Activated naive CD4-positive, alpha-beta T cell (primary cell): ENCODE results near the gene KRT80.

Experiments
- DNase-seq, 4 experiments: peaks; one replicate each; lab custom pipeline; 2025; lab: John Stamatoyannopoulos, UW

The KRT80 gene

DNA sequence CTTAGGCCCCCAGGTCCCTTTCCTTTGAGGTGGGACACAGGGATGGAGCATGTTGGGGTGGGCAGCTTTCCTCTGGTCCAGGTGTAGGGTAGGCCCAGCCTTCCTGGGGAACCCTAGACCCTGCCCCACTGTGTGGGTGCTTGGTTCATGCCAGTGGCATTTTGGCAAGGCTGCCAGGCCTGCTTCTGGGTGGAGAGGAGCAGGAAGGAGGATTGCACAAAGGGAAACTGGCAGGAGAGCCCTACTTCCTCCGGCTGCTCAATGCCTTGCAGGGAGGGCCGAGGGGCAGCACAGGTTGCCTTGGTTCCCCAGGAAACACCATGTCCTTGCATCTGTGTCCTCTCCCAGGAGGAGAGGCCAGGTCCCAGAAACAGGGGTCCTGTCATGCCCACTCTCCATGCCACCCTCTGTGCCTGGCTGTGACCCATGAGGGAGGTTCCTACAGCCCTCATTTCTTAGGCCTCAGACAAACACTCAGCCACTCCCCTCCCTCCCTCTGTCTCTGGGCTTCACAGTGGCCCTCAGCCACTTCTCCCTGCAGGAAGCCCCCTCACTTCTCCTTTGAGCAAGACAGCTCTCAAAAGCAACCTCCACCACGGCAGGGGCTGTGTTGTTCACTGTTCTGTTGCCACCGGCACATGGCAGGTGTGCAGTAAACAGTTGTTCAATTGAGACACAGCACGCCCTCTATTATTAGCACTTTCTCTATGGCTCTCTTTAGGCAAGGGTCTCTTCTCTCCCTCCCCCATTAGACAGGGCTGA is 6.8 kb upstream of the KRT80 start:
- no peak for DNase-seq

DNA sequence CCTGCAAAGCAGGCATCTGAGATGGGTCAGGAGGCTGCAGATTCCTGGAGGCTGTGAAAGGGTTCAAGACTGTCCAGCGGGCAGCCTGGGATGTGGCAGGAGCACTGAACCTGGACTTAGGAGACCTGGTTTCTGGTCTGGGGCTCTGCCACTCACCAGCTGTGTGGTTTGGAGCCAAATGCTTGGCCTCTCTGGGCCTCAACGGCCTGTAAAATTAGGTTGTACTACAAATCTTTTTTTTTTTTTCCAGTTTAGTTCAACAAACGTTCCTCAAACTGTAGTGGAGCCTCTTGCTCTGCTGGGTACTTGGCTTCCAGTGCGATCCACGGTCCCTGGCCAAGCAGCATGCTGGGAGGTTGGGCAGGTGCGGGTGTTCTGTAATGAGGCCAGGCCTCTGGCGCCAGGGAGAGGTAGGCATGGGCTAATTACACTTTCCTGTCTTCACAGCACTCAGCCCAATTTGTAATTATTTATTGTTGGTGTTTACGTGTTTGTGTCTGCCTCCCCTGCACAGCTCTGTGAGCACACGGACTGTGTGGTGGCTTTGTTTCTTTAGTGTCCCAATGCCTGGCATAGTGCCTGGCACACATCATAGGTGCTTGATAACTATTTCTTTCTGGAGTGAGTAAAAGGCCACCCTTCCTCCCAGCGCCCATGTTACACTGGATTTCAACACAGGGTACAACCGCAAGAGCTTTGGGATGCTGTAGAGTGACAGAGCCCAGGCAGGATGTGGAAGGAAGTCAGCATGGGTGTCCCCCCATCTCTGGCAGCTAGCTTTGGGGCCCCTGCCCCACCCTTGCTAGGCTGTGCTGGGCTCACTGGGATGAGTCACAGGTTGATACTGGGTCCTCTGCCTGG is 5.8 kb upstream of the KRT80 start:
- no peak for DNase-seq

DNA sequence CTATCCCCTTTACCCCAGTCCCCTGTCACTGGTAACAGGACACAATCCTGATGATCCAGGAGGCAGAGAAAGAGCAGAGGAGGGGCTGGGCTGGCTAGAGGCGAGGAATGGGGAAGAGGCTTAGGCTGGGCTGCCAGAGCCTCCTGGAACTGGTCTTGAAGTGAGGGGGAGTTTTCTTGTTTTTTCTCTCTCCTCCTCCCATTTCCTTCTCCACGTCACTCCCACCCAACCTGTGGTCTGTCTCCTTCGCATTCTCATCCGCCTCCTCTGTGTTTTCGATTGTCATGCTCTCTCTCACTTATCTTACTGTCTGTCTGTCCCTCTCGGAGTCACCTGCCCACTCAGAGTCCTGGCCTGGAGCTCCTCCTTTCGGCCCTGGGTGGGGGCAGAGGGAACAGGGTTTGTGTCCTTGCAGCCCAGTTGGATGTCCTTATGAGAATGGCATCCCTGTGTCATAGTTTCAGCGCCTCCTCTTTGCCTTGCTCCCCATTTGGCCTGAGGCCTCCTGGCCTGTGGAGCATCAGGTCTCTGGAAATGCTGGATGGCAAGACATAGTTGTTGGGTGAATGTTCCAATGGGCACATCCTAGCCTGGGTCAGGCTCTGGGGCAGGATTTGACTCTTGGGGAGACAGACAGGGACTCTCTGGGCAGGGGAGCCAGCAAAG is 3.4 kb upstream of the KRT80 start:
- DNase-seq: no peak

DNA sequence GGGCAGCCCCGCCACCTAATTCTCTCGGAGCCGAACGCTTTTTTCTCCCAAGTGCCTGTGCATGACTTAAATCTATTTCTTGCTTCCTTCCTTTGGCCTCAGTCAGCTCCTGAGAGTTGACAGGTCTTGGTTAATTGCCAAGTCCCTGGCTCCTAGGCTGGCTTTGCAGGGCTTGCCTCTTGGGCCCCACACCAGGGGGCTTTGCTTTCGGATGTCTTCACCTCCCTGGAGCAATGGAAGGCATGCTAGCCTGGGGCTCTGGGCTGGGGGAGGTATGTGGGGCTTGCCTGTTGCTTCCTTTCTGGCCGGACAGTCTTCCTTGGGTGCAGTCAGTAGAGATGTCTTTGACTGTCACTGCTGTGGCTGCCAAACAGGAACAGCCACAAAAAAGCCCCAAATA is 2.2 kb upstream of the KRT80 start:
- DNase-seq: no peak

DNA sequence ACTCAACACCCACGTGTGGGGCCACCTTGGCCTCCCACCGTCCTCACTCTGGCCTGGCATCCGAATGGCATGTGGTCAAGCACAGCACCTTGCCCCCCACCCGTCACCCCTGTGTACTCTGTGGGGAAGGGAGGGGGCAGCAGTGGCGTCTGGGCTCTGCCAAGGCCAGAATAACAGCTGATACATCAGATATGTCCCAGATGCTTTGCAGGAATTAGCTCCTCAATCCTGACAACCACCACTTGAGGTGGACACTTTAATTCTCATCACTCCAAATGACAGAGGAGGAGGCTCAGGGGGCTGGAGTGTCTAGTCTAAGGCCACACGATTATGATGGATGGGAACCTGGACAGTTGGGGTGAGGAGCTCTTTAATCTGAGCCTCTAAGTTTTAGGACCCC is 1.7 kb upstream of the KRT80 start:
- DNase-seq: no peak

DNA sequence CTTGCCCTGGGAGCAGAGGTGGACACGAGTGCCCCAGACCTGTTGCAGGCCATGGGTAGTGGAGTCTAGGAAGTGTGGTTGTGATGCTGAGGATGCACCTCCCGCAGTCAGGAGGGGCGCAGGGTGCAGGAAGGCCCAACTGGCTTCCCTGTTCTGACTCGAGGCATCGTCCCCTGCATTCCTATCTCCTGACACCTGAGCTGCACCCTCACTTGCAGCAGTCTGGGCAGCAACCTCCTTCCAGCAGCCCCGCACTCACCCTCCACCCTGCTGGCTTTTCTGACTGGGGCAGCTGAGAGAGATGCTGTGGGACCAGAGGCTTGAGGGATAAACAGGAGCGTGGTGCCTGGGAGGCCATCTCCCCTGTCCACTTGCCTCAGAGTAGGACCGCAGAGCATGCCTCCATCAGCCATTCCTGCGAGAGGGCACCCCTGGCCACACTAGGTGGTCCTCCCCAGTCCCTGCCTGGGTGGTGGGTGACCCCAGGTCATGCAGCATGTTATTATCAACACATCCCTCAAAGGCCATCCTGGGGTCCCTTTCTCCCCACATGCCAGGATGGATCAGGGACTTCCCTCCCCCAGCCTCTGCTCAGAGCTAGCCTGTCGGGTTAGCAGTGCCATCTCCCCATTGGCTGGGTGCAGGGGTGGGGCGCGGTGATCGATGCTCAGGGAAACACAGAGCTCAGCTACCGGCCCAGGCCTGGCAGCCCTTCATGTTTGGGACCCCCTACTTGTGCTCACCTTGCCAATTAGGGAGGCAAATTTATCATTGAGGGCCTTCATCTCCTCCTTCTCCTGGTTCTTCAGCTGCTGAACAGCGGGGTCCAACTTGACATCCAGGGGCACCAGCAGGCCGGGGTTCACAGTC is 719 bp downstream of the KRT80 start:
- no peak for DNase-seq

DNA sequence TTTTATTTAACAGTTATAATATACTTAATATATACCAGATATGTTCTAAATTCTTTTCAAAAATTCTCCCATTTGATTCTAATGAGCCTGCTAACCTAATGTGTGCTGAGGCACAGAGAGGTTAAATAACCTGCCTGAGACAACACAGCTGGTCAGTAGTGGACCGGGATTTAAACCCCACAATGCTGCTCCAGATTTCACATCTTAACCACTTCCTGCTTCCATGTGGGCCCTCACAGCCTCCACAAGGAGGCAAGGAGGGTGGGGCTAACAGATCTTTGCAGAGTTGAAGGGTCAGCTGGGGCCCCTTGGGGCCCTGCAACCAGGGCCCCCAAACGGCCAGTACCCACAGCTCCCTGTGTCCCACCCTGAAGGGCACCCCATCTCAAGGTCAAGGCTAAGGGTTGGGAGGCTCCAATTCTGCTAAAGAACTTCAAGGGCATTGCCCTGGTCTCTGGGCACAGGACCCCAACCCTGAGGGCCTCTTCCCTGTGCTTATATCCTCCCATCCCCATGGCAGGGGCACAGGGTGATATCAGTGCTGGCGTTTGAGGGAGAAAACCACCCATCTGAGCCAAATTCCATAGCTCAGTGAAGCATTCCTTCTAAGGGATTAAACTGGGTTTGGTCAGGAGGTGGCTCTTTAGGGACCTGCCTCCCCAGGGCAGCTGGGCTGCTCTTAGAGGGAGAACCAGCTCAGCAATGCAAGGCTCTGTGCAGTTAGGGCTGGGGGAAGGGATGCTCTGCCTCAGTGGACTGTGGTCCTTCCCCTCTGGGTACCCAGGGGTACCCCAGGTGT is 2.2 kb downstream of the KRT80 start:
- DNase-seq: no peak

DNA sequence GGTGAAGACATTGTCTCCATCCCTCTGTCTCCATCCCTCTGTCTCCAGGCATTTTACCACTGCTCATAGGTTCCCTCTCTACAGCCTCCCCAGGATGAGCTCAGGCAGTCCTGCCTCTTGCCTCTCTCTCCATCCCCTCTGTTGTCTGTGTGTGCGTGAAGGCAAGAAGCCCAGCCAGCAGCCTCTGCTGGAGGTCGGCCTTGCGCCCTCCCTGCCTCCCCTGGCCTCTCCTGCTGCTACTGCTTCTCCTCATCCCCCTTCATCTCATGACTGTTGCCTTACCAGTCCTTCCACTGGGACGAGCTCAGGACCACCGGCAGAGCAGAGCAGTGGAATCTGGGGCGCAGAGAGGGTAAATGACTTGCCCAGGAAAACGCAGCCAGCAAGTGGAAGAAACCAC is 3.2 kb downstream of the KRT80 start:
- DNase-seq: no peak

DNA sequence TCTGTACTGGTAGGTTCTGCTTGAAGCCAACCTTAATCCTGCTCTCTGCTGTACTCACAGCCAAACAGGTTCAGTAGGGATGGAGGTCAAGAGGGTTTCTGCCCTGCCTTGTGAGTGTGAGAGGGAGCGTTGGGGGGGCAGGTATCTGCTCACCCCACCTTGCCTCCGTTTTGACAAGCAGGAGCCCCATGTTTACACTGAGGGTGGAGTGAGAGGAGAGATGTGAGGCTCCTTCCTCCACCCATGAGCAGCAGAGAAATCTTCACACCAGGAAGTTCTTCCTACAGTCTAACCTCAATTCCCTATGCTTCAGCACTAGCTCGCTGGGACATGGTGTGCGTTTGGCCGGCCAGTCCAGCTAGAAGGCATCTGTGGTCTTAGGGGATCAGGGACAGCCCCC is 4.2 kb downstream of the KRT80 start:
- no peak for DNase-seq

DNA sequence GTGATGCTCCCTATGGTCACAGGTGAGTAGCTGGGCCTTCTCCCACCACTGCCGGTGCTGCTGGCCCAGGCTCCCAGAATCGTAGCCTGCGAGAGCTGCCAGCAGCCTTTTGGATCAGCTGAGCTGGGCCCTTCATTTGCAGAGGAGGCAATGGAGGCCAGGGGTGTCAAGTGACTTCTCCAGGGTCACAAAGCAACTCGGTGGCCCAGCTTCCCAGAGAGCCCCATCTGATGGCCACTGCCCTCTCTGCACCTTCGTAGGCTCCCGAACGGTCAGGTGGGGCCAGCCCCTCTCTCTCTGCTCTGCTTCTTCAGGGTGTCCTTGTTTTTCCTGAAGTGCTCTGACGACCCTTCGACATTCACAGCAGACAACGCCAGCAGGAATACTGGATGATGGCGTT is 4.6 kb downstream of the KRT80 start:
- no peak for DNase-seq

DNA sequence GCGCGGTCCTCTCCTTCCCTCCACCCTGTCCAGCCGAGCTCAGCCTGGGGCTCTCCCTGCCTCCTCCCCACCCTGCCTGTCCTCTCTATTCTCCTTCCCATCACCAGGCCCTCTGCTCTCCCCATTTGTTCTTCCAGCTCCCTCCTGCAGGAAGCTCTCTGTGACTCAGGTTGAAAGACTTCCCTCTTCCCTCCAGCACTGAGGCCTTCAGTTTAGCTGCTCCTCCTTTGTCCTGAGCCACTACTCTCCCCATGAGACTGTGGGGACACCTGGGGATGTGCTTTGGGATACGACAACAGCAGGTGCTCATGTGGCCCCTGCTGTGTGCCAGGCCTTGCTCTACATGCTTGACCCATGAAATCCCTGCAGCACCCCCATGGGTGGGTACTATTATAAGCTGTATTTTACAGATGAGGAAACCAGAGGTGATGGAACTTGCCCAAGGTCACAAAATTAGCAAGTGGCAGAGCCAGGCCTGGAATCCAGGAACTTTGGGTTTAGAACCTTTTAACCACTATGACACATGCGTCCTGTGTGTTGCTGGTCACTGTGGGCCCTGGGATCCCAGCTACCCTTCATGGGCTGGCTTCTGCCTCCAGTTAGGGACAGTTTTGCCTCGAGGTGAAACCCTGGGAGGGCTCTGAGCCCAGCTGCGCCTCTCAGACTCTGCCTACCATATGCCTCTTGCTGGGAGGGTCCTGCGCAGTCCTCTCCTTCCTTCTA is 5.5 kb downstream of the KRT80 start:
- DNase-seq: no peak

DNA sequence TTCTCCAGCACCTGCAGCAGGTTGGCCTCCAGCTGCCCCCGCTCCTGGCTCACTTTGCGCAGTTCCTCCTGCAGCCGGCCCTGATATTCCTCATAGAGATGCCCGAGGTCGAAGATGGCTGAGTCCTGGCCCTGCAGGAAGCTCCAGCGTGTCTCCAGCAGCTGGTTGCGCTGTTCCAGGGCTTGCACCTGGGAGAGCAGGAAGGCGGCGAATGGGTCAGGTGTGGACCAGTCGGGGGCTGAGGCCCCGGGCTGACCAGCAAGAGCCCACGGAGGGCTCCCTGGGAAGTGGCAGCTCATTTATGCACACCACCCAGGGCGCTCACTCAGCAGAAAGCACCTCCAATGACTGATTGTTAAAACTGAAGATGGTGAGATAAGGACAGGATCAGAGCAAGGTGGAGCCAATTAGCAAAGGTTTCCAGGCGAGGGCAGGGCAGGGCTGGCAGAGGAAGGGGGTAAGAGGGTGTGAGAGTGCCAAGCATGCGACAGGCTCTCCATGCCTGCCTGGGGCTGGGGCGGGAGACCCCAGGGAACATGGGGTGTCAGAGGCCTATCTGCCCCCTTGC is 6.3 kb downstream of the KRT80 start:
- no peak for DNase-seq

DNA sequence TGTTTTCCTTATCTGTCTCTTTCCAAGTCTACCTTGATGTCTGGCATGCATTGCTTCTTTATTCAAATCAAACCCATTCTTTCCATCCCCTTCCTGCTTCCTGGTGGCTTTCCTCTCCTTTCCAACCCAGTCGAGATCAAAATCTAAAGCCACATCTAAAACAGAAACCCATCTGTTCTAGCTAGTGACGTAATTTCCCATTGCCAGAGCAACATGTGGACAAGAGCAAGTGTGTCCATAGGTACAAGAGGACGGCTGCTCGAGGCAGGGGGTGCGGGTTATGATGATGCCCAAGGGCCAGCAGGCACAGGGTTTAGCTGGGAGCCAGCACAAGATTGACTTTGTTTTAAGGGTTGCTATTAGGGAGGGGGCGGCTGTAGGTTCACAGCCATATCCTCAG is 7.0 kb downstream of the KRT80 start:
- no peak for DNase-seq

DNA sequence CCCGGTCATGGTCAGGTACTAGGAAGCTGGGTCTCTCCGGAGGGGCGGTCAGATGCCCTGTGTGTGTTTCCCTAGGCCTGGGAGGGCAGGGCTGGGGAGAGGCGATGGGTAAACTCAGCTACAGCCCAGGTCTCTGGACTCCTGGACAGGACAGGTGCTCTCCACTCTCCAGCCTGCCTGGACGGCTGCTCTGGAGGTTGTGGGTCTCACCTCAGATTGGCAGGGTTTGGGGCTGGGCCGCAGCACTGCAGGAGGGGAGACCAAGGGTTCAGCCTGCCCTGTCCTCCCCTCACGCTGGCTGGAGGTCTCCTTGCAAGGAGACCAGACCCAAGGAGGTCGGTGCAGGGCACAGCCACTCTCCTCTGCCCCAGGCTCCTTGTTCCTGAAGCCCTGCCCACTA is 7.8 kb downstream of the KRT80 start:
- no peak for DNase-seq

DNA sequence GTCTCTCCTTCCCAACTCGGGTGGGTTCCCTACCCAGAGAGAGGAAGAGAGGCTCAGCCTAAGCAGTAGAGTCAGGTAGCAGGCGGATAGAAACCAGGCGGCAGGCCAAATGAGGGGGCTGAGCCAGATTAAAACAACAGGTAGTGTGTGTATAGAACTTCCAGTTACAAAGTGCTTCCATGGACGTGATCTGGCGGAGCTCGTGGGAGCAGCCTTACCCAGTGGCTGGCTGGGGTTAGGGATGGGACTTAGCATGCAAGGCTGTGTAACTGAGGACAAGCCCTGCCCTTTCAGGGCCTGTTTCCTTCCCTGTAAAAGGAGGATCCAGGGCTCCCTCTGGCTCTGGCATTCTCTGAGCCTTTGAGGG is 8.3 kb downstream of the KRT80 start:
- DNase-seq: no peak

DNA sequence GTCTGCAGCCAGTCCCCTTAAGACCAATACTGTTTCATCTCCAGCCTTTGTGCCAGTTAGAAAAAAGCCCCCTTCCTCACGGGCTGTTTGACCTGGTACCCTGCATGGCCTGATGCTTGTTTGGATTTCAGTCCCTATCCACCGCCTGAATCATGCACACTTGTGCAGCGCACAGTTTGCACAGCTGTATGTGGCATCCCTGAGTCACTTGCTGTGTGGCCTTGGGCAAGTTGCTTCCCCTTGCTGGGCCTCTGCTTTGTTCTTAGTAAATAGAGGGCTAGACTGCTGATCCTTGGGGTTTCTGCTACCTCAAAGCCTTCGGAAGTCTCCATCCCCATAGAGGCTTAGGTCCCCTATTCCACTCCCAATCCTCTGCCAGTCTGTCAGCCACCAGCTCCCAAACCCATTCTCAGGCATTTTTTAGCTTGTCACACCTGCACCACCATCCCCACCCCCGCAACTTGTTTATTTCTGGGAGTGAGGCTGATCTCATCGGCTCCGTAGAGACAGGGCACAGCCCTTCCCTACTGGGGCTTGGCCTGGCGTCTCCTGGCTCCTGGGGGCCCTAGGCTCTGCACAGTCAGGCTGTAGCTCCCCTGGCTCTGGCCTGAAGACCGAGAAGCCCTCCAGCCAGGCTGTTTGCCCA is 8.8 kb downstream of the KRT80 start:
- DNase-seq: no peak

DNA sequence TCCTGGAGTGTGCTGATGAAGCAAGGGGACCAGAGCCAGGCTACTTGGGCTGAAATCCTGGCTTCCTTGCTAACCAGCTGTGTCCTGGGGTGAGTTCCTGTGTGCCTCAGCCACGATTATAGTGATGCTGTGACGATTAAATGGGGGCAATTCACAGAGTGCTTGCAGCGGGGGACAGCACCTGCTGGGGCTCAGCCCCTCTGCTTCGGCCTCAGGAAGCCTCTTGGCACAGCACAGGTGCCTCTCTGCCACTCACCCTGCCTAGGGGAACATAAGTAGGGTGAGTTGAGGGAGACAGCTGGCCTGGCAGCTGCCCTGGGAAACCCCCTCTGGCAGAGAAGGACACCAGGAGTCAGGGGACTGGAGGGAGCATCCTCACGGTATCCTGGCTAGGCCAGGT is 9.4 kb downstream of the KRT80 start:
- no peak for DNase-seq

DNA sequence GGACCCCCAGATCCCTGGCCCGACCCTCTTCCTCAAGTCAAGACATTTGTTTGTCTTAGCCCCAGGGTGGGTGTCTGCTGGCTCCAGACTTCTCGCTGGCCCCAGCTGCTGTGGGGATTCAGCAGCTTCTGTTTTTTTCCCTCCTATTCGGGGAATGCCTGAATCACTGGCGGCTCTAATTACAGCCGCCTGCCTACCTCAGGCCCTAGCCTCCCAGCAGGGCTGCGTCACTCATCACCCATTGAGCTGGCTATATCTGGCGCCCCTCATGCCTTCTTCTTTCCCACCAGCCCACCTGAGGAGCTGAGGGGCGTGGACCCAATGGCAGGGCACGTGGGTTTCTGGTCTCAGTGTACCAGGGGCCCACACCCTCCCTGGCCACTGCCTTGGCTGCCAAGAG is 10.1 kb downstream of the KRT80 start:
- DNase-seq: no peak

DNA sequence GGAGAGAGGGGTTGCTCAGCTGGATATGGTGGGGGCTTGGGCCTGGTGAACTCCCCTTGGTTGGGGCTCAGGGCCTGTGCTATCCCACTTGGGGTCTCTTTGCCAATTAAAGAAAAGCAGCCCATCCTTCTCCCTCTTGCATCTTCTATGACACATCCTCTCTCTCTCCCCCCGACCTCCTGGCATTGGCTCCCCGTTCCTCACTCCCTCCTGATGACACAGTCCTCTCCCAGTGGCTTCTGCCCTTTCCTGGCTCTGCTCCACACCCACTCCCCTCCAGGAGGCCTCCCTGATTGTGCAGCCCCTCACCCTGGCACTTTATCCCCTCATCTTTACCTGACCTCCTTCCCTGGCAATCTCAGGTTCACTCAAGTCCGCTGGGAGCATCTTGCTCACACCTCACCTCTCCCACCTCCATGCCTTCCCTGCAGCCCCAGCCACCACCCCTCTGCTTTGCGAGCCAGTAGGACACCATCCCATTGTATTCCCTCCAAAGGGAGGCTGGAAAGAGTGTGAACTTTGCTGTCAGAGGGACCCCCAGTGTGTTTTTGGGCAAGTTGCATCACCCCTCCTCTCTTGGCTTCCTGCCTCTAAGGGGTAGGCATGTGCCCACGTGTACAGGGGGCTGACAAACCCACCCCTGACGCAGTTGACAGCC is 10.7 kb downstream of the KRT80 start:
- DNase-seq: no peak
